ACHN (cell line): ENCODE results near the gene EPHB4.

Experiments
- DNase-seq: peaks from one replicate; pipeline ENCODE4 v3.0.0-alpha.2; 2015
- in situ Hi-C: cut with HindIII; loops from 2 replicates; pipeline ENCODE4 v1.10.0; 2017; ENCODE audit warnings: low sequenced_read_pairs, low pct_ligation_motif_present, low pct_unique_long_range_greater_than_20kb

The EPHB4 gene

GRCh38 chr7:100803398-100804161 lies 23.7 kb downstream of the EPHB4 start:
- DNase-seq: peak; percentile 82
- in situ Hi-C loops: no loop called here

- in situ Hi-C loops: no loop called here
- DNase-seq: no peak
These were observed 24.4 kb downstream of the EPHB4 start for GRCh38 chr7:100802951-100803350.

- in situ Hi-C loops: no loop called here
- DNase-seq: peak; percentile 62
These were observed 25.3 kb downstream of the EPHB4 start for GRCh38 chr7:100801833-100802568.

- peak; percentile 74 for DNase-seq
These were observed 28.1 kb downstream of the EPHB4 start for GRCh38 chr7:100799037-100799896.

GRCh38 chr7:100794741-100795140 lies 32.6 kb downstream of the EPHB4 start:
- in situ Hi-C loops: no loop called here
- DNase-seq: no peak

More at GRCh38 chr7:100799037-100799896, 28.1 kb downstream of the EPHB4 start:
- in situ Hi-C loops: no loop called here

- no peak for DNase-seq
- in situ Hi-C loops: no loop called here
These were observed 33.3 kb downstream of the EPHB4 start for GRCh38 chr7:100793806-100794660.

- in situ Hi-C loops: no loop called here
- no peak for DNase-seq
These were observed 35.2 kb downstream of the EPHB4 start for GRCh38 chr7:100791881-100792666.

GRCh38 chr7:100789055-100789454 lies 38.3 kb downstream of the EPHB4 start:
- no peak for DNase-seq
- in situ Hi-C loops: no loop called here

GRCh38 chr7:100786323-100786722 lies 41.0 kb downstream of the EPHB4 start:
- DNase-seq: no peak
- in situ Hi-C loops: no loop called here

- DNase-seq: no peak
- in situ Hi-C loops: no loop called here
These were observed 41.4 kb downstream of the EPHB4 start for GRCh38 chr7:100785878-100786277.

GRCh38 chr7:100783804-100784203 lies 43.5 kb downstream of the EPHB4 start:
- DNase-seq: no peak
- in situ Hi-C loops: no loop called here

GRCh38 chr7:100781255-100781654 lies 46.1 kb downstream of the EPHB4 start:
- no peak for DNase-seq
- in situ Hi-C loops: no loop called here

- DNase-seq: no peak
- in situ Hi-C loops: no loop called here
These were observed 48.0 kb downstream of the EPHB4 start for GRCh38 chr7:100779359-100779758.

- in situ Hi-C loops: no loop called here
- DNase-seq: no peak
These were observed 49.2 kb downstream of the EPHB4 start for GRCh38 chr7:100778061-100778621.

GRCh38 chr7:100773491-100773890 lies 53.8 kb downstream of the EPHB4 start:
- in situ Hi-C loops: no loop called here
- DNase-seq: no peak

- in situ Hi-C loops: no loop called here
- DNase-seq: no peak
These were observed 58.5 kb downstream of the EPHB4 start for GRCh38 chr7:100768784-100769183.

GRCh38 chr7:100765250-100765649 lies 62.1 kb downstream of the EPHB4 start:
- DNase-seq: no peak
- in situ Hi-C loops: no loop called here
